HCT116 (cell line): ENCODE measurements around the gene TMEM229A. TPM values are rescaled to one million over a fixed set of nuclear protein-coding genes. Genes with fewer than 3 reads are reported as not detected.

Source experiments
- ATAC-seq: fragments of 200-7000 bp; cut with Tn5 transposase; 2 replicates; pipeline ENCODE4 v1.9.1; 2020; ENCODE audit warnings: mild to moderate bottlenecking, moderate library complexity
- BruUV-seq: library from RNA; stranded (reverse); fragments of 400-500 nt; replicated peaks from 2 replicates; lab custom pipeline; 2021; lab: Mats Ljungman, UMichigan
- CTCF ChIA-PET: fragments of 300-600 bp; sonication (Branson Sonifier 250); formaldehyde crosslinking; loops from one replicate; lab custom pipeline; 2021; ENCODE audit warnings: antibody characterized with exemption; lab: Charles Lee
- POLR2A ChIA-PET: fragments of 300-600, 350-600 bp; sonication (Branson Sonifier 250); formaldehyde crosslinking; loops from one replicate; lab custom pipeline; 2021; ENCODE audit warnings: antibody characterized with exemption; lab: Charles Lee
- RAD21 ChIA-PET, 2 experiments: fragments of 300-600 bp; sonication (Branson Sonifier 250); formaldehyde crosslinking; loops; one replicate each; lab custom pipeline; 2023; ENCODE audit warnings: low total read pairs in 2 of 2; ENCODE audit not compliant: uncharacterized antibody in 2 of 2, unreplicated experiment in 2 of 2, low non-redundant PET in 1 of 2; lab: Charles Lee
- DNase-seq: peaks from one replicate; pipeline ENCODE4 v3.0.0-alpha.2; 2010; ENCODE audit warnings: low read depth, low spot score
- H2AFZ ChIP-seq: fragments of 200-600 bp; shearing (Covaris generic), sonication (generic); 2 replicates; pipeline ENCODE4 v1.6.1; 2017; ENCODE audit warnings: low read depth, mixed run types, mixed read lengths, antibody characterized with exemption, low read length; ENCODE audit not compliant: poor library complexity, severe bottlenecking
- H3K27ac ChIP-seq: 2 replicates; pipeline ENCODE4 v1.5.1; 2012; ENCODE audit warnings: low read depth, low read length
- H3K27me3 ChIP-seq: fragments of 200-600 bp; sonication (generic); 2 replicates; pipeline ENCODE4 v1.6.1; 2016; ENCODE audit warnings: mixed run types, low read length, mixed read lengths; ENCODE audit not compliant: insufficient read depth
- H3K36me3 ChIP-seq, 2 experiments: fragments of 200-500 bp in 1 of 2; fragments of 200-600 bp in 1 of 2; sonication (Bioruptor generic) in 1 of 2; sonication (generic) in 1 of 2; 2 replicates each; pipeline versions ENCODE4 v1.5.1 to v1.6.1; 2014 to 2016; ENCODE audit warnings: low read length in 2 of 2, inconsistent platforms in 1 of 2, mixed read lengths in 1 of 2, mixed run types in 1 of 2; ENCODE audit not compliant: insufficient read depth in 2 of 2, control insufficient read depth in 1 of 2
- H3K4me1 ChIP-seq, 2 experiments: fragments of 200-600 bp in 1 of 2; sonication (generic) in 1 of 2; 2 replicates each; pipeline versions ENCODE4 v1.5.1 to v1.6.1; 2012 to 2017; ENCODE audit warnings: low read length in 2 of 2, inconsistent platforms in 1 of 2, mild to moderate bottlenecking in 1 of 2, mixed read lengths in 1 of 2, mixed run types in 1 of 2, moderate library complexity in 1 of 2; ENCODE audit not compliant: insufficient read depth in 2 of 2, control insufficient read depth in 1 of 2
- H3K4me2 ChIP-seq: fragments of 200-600 bp; sonication (generic); 2 replicates; pipeline ENCODE4 v1.6.1; 2017; ENCODE audit warnings: mixed run types, low read length, mixed read lengths
- H3K4me3 ChIP-seq, 2 experiments: fragments of 200-600 bp in 1 of 2; sonication (generic) in 1 of 2; replicated peaks in 1 of 2; 2 replicates each; pipeline ENCODE4 v1.5.1; 2011 to 2016; ENCODE audit warnings: low read length in 2 of 2, control low read depth in 1 of 2, low read depth in 1 of 2, mild to moderate bottlenecking in 1 of 2, mixed read lengths in 1 of 2, mixed run types in 1 of 2
- H3K79me2 ChIP-seq: fragments of 200-600 bp; sonication (generic); 2 replicates; pipeline ENCODE4 v1.6.1; 2017; ENCODE audit warnings: mild to moderate bottlenecking, mixed run types, low read length, moderate library complexity, mixed read lengths; ENCODE audit not compliant: insufficient read depth
- H3K9ac ChIP-seq: fragments of 200-600 bp; sonication (generic); 2 replicates; pipeline ENCODE4 v1.6.1; 2016; ENCODE audit warnings: low read length, mixed read lengths
- H3K9me2 ChIP-seq: fragments of 200-600 bp; sonication (generic), shearing (Covaris generic); 2 replicates; pipeline ENCODE4 v1.6.1; 2017; ENCODE audit warnings: mixed run types, mild to moderate bottlenecking, moderate library complexity; ENCODE audit not compliant: insufficient read depth
- H3K9me3 ChIP-seq, 2 experiments: fragments of 200-500 bp in 1 of 2; fragments of 200-600 bp in 1 of 2; sonication (Bioruptor generic) in 1 of 2; sonication (generic) in 1 of 2; 2 replicates each; pipeline ENCODE4 v1.6.1; 2014 to 2017; ENCODE audit warnings: low read length in 2 of 2, mixed read lengths in 2 of 2, inconsistent platforms in 1 of 2, low read depth in 1 of 2, mild to moderate bottlenecking in 1 of 2, mixed run types in 1 of 2, moderate library complexity in 1 of 2; ENCODE audit not compliant: control insufficient read depth in 1 of 2, insufficient read depth in 1 of 2
- H4K20me1 ChIP-seq: fragments of 200-600 bp; sonication (generic), shearing (Covaris generic); 2 replicates; pipeline ENCODE4 v1.6.1; 2017; ENCODE audit warnings: mixed run types, mild to moderate bottlenecking, moderate library complexity; ENCODE audit not compliant: insufficient read depth
- CEBPB ChIP-seq: IDR thresholded peaks from 2 replicates; pipeline ENCODE4 v1.6.1; 2012; ENCODE audit warnings: low read depth
- SP1 ChIP-seq: IDR thresholded peaks from 2 replicates; pipeline ENCODE4 v1.6.1; 2012; ENCODE audit warnings: low read depth
- SRF ChIP-seq: IDR thresholded peaks from 2 replicates; pipeline ENCODE4 v1.6.1; 2012; ENCODE audit warnings: low read depth
- intact Hi-C: fragments of 100-400 bp; cut with micrococcal nuclease; formaldehyde crosslinking; loops from 2 replicates; pipeline ENCODE4 v1.10.0; 2022
- total RNA-seq: library from RNA; stranded (reverse); gene quantifications from one replicate; pipeline ENCODE4 v1.2.1, GENCODE V29; 2021; ENCODE audit not compliant: unreplicated experiment
- TF ChIP-seq, protein P1 (sequence below): IDR thresholded peaks from 2 replicates; pipeline ENCODE4 v1.6.1; 2012

Gene TMEM229A
- total RNA-seq, 1 experiment from 2014 or later: not detected

DNA sequence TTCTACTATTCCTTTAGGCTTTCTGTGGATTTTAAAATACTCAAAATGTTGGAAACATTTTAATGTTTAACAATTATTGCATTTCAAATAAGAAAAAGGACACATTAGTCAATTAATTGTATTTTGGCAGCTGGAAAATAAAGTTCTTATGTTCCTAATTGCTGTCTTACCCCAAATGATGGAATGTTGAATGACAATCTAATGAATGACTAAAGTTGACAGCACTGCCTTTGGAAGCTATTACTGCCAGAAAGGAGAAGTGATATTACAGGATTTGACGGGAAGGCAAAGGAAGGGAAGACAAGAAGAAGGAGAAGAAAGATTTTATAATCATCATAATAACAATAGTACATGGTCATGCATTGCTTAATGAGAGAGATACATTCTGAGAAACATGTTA lies 23.4 kb upstream of the TMEM229A start:
- CTCF ChIA-PET: no interaction called here
- no peaks in the 10 kb centered on the region for H4K20me1 ChIP-seq
- no TSS peak for BruUV-seq
- intact Hi-C loops: no loop called here
- RAD21 ChIA-PET: no interaction called here
- H3K79me2 ChIP-seq: no peaks in the 10 kb centered on the region
- ATAC-seq (no peak), DNase-seq (no peak)
- no peak overlapping the region for H2AFZ ChIP-seq
- no peak overlapping the region for H3K27ac ChIP-seq
- no peak for TF ChIP-seq SP1
- no peak for TF ChIP-seq CEBPB
- TF ChIP-seq, protein P1, sequence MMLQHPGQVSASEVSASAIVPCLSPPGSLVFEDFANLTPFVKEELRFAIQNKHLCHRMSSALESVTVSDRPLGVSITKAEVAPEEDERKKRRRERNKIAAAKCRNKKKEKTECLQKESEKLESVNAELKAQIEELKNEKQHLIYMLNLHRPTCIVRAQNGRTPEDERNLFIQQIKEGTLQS: no peak
- no peak overlapping the region for H3K4me2 ChIP-seq
- no peaks in the 10 kb centered on the region for H3K9me3 ChIP-seq
- H3K36me3 ChIP-seq: no peaks in the 10 kb centered on the region
- H3K27me3 ChIP-seq: no peaks in the 10 kb centered on the region
- H3K9ac ChIP-seq: no peak overlapping the region
- H3K4me3 ChIP-seq: no peak overlapping the region
- no peaks in the 10 kb centered on the region for H3K4me1 ChIP-seq
- POLR2A ChIA-PET: no interaction called here
- no peaks in the 10 kb centered on the region for H3K9me2 ChIP-seq

DNA sequence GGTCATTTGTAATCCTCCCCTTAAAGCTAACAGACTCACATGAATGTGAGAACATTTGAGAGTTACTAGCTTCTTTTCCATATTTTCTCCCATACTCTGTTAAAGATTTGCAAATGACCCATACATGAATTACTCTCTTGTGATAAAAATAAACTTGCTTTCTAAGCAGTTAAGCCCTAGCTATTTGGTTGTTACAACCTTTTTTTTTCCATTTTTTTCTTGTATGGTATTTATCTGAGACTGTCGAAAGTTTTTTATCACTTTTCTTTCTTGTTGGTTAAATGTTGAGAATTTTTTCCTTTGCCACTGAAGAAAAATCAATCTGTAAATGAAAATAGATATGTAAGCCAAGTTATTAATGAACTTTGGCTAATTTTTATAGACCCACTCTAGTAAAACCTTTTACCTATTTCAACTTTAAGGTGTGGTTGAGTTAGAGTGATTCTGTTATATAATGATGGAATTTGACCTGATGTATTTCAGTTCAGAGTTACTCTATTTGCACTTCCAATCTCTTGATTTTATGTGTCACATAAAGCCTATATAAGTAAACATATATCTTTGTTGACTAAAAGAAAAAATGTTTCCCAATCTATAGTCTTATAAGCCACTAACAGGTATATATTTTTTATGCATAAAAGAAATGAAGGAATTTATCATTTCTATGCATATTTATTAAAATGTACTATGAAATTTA lies 19.0 kb upstream of the TMEM229A start:
- RAD21 ChIA-PET: no interaction called here
- POLR2A ChIA-PET: no interaction called here
- Histone ChIP-seq H4K20me1 (no peaks in the 10 kb centered on the region), H3K36me3 (no peaks in the 10 kb centered on the region), H3K4me3 (no peak overlapping the region), H3K9me2 (no peaks in the 10 kb centered on the region), H3K4me1 (no peaks in the 10 kb centered on the region), H3K27me3 (no peaks in the 10 kb centered on the region), H3K27ac (no peak overlapping the region)
- ATAC-seq: no peak
- intact Hi-C loops: no loop called here
- BruUV-seq: no TSS peak
- TF ChIP-seq SRF: no peak
- TF ChIP-seq, all 23 proteins: peak for 0
- Histone ChIP-seq H3K9me3 (no peaks in the 10 kb centered on the region), H3K79me2 (no peaks in the 10 kb centered on the region), H3K9ac (no peak overlapping the region), H3K4me2 (no peak overlapping the region), H2AFZ (no peak overlapping the region)
- DNase-seq: no peak
- CTCF ChIA-PET: no interaction called here
